VCaP (cell line): ENCODE results near the gene TPM4.

ENCODE experiments used
- H3K27ac ChIP-seq: fragments of 450-650 bp; 2 replicates; pipeline ENCODE4 v1.5.1; 2017
- TF ChIP-seq, protein P1 (sequence below): fragments of 450-650 bp; conservative IDR thresholded peaks from 2 replicates; pipeline ENCODE4 v1.5.1; 2017; ENCODE audit warnings: mild to moderate bottlenecking, moderate library complexity

Gene TPM4

GRCh38 chr19:16033136-16033530 lies 43.2 kb upstream of the TPM4 start:
- TF ChIP-seq, protein P1, sequence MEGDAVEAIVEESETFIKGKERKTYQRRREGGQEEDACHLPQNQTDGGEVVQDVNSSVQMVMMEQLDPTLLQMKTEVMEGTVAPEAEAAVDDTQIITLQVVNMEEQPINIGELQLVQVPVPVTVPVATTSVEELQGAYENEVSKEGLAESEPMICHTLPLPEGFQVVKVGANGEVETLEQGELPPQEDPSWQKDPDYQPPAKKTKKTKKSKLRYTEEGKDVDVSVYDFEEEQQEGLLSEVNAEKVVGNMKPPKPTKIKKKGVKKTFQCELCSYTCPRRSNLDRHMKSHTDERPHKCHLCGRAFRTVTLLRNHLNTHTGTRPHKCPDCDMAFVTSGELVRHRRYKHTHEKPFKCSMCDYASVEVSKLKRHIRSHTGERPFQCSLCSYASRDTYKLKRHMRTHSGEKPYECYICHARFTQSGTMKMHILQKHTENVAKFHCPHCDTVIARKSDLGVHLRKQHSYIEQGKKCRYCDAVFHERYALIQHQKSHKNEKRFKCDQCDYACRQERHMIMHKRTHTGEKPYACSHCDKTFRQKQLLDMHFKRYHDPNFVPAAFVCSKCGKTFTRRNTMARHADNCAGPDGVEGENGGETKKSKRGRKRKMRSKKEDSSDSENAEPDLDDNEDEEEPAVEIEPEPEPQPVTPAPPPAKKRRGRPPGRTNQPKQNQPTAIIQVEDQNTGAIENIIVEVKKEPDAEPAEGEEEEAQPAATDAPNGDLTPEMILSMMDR: no peak
- no peak overlapping the region for H3K27ac ChIP-seq

- TF ChIP-seq, protein P1: no peak
- H3K27ac ChIP-seq: no peak overlapping the region
Measured at GRCh38 chr19:16033721-16034120, 42.6 kb upstream of the TPM4 start.

GRCh38 chr19:16034180-16034579 lies 42.1 kb upstream of the TPM4 start:
- TF ChIP-seq, protein P1: no peak
- no peak overlapping the region for H3K27ac ChIP-seq

GRCh38 chr19:16034958-16035560 lies 41.2 kb upstream of the TPM4 start:
- no peak overlapping the region for H3K27ac ChIP-seq
- TF ChIP-seq, protein P1: no peak

DNA sequence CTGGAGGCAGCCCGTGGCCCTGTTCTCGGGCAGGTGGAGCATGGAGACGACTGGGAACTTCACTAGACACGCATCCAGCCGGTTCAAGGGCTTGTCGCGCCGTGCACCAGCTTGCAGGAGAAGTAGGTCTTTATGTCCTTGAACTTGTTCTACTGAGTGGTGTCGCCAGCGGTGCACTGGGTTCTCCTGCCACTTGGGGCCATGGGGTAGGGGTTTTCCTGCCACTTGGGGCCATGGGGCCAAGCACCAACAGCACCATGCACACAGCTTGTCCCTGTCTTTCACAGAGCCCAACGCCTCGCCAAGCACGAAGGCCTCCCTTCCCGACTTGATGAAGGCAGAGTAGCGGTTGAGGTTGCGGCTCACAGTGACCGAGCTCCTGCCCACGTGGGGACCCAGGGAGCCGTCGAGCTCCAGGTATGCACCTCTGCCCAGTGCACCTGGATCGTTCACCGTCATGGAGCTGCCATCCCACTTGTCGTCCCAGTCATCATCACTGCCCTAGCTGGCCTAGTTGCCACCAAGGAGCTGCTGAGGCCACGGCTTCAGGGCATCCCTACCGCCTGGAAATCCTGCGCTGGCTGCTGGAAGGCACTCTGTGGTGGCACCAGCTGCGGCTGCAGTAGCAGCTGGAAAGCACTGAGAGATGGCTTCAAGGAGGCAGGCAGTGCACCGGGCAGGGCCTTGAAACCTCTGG lies 40.5 kb upstream of the TPM4 start:
- TF ChIP-seq, protein P1: no peak
- H3K27ac ChIP-seq: no peak overlapping the region

GRCh38 chr19:16036397-16036925 lies 39.8 kb upstream of the TPM4 start:
- TF ChIP-seq, protein P1: no peak

DNA sequence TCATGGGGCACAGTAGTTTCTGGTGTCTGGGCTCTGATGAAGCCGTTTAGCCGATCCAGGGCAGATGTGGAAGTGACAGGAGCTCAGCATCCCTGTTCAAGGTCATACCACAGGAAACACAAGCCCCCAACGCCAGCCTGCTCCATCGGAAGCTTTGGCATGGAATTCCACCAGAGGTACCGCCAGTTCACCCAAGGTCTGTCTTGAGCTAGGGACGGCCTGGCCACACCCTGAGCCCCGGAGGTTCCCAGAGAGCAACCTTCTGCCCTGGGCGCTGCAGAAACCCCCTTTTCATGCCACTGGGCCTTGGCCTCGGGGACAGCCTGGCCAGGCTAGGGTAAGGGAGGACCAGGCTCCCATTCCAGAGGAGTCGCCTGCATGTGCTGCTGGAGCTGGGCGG lies 39.4 kb upstream of the TPM4 start:
- TF ChIP-seq, protein P1: no peak
- H3K27ac ChIP-seq: no peak overlapping the region

More at GRCh38 chr19:16036397-16036925, 39.8 kb upstream of the TPM4 start:
- no peak overlapping the region for H3K27ac ChIP-seq
